ENCODE results near the gene TIMMDC1.

DNA sequence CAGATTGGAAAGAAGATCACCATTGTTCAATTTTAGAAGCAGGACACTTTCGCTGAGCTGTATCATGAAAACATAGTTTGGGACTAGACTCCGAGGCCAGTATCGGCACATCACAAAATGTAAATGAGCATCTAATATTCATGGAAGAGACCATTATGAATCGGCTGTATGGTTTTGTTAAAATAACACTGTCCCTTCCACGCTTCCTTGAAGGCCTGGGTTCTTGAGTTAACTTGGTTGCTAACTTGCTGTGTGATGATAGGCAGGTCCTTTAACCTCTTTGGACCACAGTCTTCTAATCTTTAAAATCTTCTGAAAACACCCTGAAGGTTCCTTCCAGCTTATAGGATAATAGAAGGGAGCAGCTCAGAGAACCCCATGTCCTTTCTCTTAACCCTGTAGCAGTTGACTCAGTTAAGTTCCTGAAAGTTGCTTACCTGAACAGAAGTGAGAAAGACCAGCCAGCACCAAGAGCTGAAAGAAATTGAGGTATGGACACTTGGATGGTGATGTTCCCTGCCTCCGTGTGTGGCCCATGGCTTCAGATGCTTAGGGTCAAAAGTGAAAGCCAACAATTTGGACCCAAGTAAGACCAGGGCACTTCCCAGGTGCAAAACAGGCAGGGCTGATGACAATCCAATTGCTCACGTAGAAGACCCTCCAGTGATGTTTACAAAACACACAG is 59.0 kb downstream of the TIMMDC1 start:
- no peak for TF ChIP-seq EZH2 (IDR thresholded peaks at IDR 0.05; ENCODE audit: borderline replicate concordance, low read depth, low read length, poor library complexity, severe bottlenecking)
- TF ChIP-seq, protein P1, sequence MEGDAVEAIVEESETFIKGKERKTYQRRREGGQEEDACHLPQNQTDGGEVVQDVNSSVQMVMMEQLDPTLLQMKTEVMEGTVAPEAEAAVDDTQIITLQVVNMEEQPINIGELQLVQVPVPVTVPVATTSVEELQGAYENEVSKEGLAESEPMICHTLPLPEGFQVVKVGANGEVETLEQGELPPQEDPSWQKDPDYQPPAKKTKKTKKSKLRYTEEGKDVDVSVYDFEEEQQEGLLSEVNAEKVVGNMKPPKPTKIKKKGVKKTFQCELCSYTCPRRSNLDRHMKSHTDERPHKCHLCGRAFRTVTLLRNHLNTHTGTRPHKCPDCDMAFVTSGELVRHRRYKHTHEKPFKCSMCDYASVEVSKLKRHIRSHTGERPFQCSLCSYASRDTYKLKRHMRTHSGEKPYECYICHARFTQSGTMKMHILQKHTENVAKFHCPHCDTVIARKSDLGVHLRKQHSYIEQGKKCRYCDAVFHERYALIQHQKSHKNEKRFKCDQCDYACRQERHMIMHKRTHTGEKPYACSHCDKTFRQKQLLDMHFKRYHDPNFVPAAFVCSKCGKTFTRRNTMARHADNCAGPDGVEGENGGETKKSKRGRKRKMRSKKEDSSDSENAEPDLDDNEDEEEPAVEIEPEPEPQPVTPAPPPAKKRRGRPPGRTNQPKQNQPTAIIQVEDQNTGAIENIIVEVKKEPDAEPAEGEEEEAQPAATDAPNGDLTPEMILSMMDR (conservative IDR thresholded peaks at IDR 0.05; ENCODE audit: low read depth, low read length) = no peak

Measured in A673 (cell line).